Smooth muscle cell (in vitro differentiated cells): ENCODE measurements around the gene CHKB. TPM values are rescaled to one million over a fixed set of nuclear protein-coding genes. Genes with fewer than 3 reads are reported as not detected.

Source experiments
- DNase-seq: peaks from one replicate; lab custom pipeline; 2025; ENCODE audit not compliant: unreplicated experiment; lab: John Stamatoyannopoulos, UW
- H2AFZ ChIP-seq: fragments of 200-600 bp; sonication (generic); 2 replicates; pipeline ENCODE4 v1.6.0; 2016; ENCODE audit warnings: antibody characterized with exemption, low read depth, mild to moderate bottlenecking
- H3F3A ChIP-seq: fragments of 200-600 bp; sonication (generic); 2 replicates; pipeline ENCODE4 v1.6.0; 2017; ENCODE audit warnings: antibody characterized with exemption, low read depth
- H3K27ac ChIP-seq: fragments of 200-600 bp; sonication (generic); 2 replicates; pipeline ENCODE4 v1.5.1; 2016; ENCODE audit warnings: low read depth, mild to moderate bottlenecking
- H3K27me3 ChIP-seq: fragments of 200-600 bp; sonication (generic); 2 replicates; pipeline ENCODE4 v1.6.1; 2016; ENCODE audit warnings: low read depth, mild to moderate bottlenecking
- H3K36me3 ChIP-seq: fragments of 200-600 bp; sonication (generic); 2 replicates; pipeline ENCODE4 v1.5.1; 2016; ENCODE audit warnings: low read depth
- H3K4me1 ChIP-seq: fragments of 200-600 bp; sonication (generic); 2 replicates; pipeline ENCODE4 v1.5.1; 2016; ENCODE audit warnings: low read depth
- H3K4me2 ChIP-seq: fragments of 200-600 bp; sonication (generic); 2 replicates; pipeline ENCODE4 v1.6.0; 2016; ENCODE audit warnings: mild to moderate bottlenecking
- H3K4me3 ChIP-seq: fragments of 200-600 bp; sonication (generic); 2 replicates; pipeline ENCODE4 v1.5.1; 2016; ENCODE audit warnings: mild to moderate bottlenecking
- H3K79me2 ChIP-seq: fragments of 200-600 bp; sonication (generic); 2 replicates; pipeline ENCODE4 v1.6.0; 2016; ENCODE audit warnings: low read depth, mild to moderate bottlenecking
- H3K9ac ChIP-seq: fragments of 200-600 bp; sonication (generic); 2 replicates; pipeline ENCODE4 v1.6.0; 2016; ENCODE audit warnings: low read depth
- H3K9me3 ChIP-seq: fragments of 200-600 bp; sonication (generic); replicated peaks from 2 replicates; pipeline ENCODE4 v1.5.1; 2016; ENCODE audit warnings: low read depth
- H4K20me1 ChIP-seq: fragments of 200-600 bp; sonication (generic); 2 replicates; pipeline ENCODE4 v1.6.0; 2016; ENCODE audit warnings: low read depth
- CTCF ChIP-seq: fragments of 200-600 bp; sonication (generic); IDR thresholded peaks from 2 replicates; pipeline ENCODE4 v1.5.1; 2017; ENCODE audit warnings: borderline replicate concordance, mild to moderate bottlenecking, antibody characterized with exemption; ENCODE audit not compliant: insufficient read depth, poor library complexity, severe bottlenecking
- WGBS: methylation state at CpG from one replicate; pipeline ENCODE4 v1.1.7; 2016; ENCODE audit warnings: low lambda C conversion rate; 5-methylcytosine and 5-hydroxymethylcytosine counted together
- polyA plus RNA-seq: library from polyadenylated mRNA; unstranded; fragments of >200 nt; fragmentation: Nextera tagmentation; extraction: Ambion mirVana; gene quantifications from 2 replicates; pipeline ENCODE4 v1.2.1, GENCODE V29; 2016
- total RNA-seq: library from RNA; depleted of rRNA; stranded (reverse); fragments of >200 nt; gene quantifications from 2 replicates; pipeline ENCODE4 v1.2.3, GENCODE V29; 2014

The CHKB gene
- total and polyA plus RNA-seq, 2 experiments from 2014 or later, result 35.2 to 62.8 TPM

- H3K9ac ChIP-seq, result no peak overlapping the region
- no peak overlapping the region for H3K4me3 ChIP-seq
- no peaks in the 10 kb centered on the region for H3K79me2 ChIP-seq
- no peaks in the 10 kb centered on the region for H3F3A ChIP-seq
- WGBS, result 96% methylated on average over 12 of the region's 13 CpGs
- H3K4me1 ChIP-seq, result no peaks in the 10 kb centered on the region
- TF ChIP-seq CTCF, result no peak
- H3K9me3 ChIP-seq, result no peaks in the 10 kb centered on the region
- no peaks in the 10 kb centered on the region for H3K27me3 ChIP-seq
- H4K20me1 ChIP-seq, result no peaks in the 10 kb centered on the region
- DNase-seq, result no peak
- H3K36me3 ChIP-seq, result peaks cover 3% of the 10 kb centered on the region
- H3K4me2 ChIP-seq, result no peak overlapping the region
- H2AFZ ChIP-seq, result no peak overlapping the region
- H3K27ac ChIP-seq, result no peak overlapping the region
These were observed 12.6 kb downstream of the CHKB start for GRCh38 chr22:50569896-50570535.

GRCh38 chr22:50569041-50569459 is 13.6 kb downstream of the CHKB start:
- no peak for DNase-seq
- Histone ChIP-seq H3K9me3 (no peaks in the 10 kb centered on the region), H3K36me3 (peaks cover 3% of the 10 kb centered on the region), H3K4me3 (no peak overlapping the region), H3K4me1 (no peaks in the 10 kb centered on the region), H3K4me2 (no peak overlapping the region), H2AFZ (no peak overlapping the region), H3K79me2 (no peaks in the 10 kb centered on the region), H3K27ac (no peak overlapping the region), H3F3A (no peaks in the 10 kb centered on the region), H3K9ac (no peak overlapping the region), H4K20me1 (no peaks in the 10 kb centered on the region), H3K27me3 (no peaks in the 10 kb centered on the region)
- WGBS, result 98% methylated on average over 8 of the region's 8 CpGs
- TF ChIP-seq CTCF, result no peak

GRCh38 chr22:50568626-50569025 is 14.0 kb downstream of the CHKB start:
- Histone ChIP-seq H3K4me2 (no peak overlapping the region), H3K9me3 (no peaks in the 10 kb centered on the region), H3K36me3 (peaks cover 3% of the 10 kb centered on the region), H3F3A (no peaks in the 10 kb centered on the region), H3K4me3 (no peak overlapping the region), H3K79me2 (no peaks in the 10 kb centered on the region), H4K20me1 (no peaks in the 10 kb centered on the region), H2AFZ (no peak overlapping the region), H3K27ac (no peak overlapping the region), H3K27me3 (no peaks in the 10 kb centered on the region), H3K4me1 (no peaks in the 10 kb centered on the region), H3K9ac (no peak overlapping the region)
- TF ChIP-seq CTCF, result no peak
- DNase-seq, result no peak
- WGBS, result 95% methylated on average over 7 of the region's 7 CpGs

- Histone ChIP-seq H3K27me3 (no peaks in the 10 kb centered on the region), H3K79me2 (peaks cover 3% of the 10 kb centered on the region), H3K9me3 (no peaks in the 10 kb centered on the region), H3F3A (no peaks in the 10 kb centered on the region), H3K9ac (no peak overlapping the region), H3K4me3 (no peak overlapping the region), H3K27ac (no peak overlapping the region), H3K36me3 (peaks cover 3% of the 10 kb centered on the region), H3K4me2 (no peak overlapping the region), H2AFZ (no peak overlapping the region), H3K4me1 (no peaks in the 10 kb centered on the region), H4K20me1 (no peaks in the 10 kb centered on the region)
- 96% methylated on average over 7 of the region's 7 CpGs for WGBS
- TF ChIP-seq CTCF, result no peak
- no peak for DNase-seq
These were observed 14.9 kb downstream of the CHKB start for GRCh38 chr22:50567721-50568252.
